Measurements from ENCODE around the gene MRAP. TPM values are rescaled to one million over a fixed set of nuclear protein-coding genes. Genes with fewer than 3 reads are reported as not detected.
A peak's percentile ranks its signal among the peaks of the same experiment; 100 is the strongest.
"Not testable (repeated sequence)": the region's sequence is repeated elsewhere in the genome, so short reads cannot be mapped to it uniquely, and the experiment has no call there.

Gene MRAP
- total RNA-seq, 1 experiment from 2014 or later = not detected

DNA sequence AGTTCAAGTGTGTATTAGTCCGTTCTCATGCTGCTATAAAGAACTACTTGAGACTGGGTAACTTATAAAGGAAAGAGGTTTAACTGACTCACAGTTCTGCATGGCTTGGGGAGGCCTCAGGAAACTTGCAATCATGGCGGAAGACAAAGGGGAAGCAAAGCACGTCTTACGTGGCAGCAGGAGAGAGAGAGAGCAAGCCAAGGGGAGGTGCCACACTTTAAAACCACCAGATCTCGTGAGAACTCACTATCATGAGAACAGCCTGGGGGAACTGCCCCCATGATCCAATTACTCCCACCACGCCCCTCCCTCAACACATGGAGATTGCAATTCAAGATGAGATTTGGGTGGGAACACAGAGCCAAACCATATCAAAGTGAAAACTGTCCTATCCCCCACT is 15.7 kb upstream of the MRAP start:
- in situ Hi-C loops (cut with HindIII; ENCODE audit: low pct_unique_long_range_greater_than_20kb, low sequenced_read_pairs) = no loop called here
- DNase-seq (ENCODE audit: low read depth, low spot score) = no peak

DNA sequence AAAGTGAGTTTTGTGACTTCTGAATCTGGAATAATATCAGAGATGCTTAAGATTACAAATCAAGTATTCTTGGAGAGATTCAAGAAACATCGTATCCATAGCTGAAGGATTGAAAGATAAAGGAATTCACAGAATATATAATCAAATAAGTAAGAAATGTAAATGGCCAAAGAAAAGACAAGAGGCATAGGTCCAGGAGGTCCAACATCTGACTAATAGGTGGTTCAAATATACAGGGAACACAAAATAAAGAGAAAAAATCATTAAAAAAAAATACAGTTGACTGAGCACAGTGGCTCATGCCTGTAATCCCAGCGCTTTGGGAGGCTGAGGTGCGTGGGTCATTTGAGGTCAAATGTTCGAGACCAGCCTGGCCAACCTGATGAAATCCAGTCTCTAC is 13.2 kb upstream of the MRAP start:
- in situ Hi-C loops (cut with HindIII; ENCODE audit: low pct_unique_long_range_greater_than_20kb, low sequenced_read_pairs) = no loop called here

DNA sequence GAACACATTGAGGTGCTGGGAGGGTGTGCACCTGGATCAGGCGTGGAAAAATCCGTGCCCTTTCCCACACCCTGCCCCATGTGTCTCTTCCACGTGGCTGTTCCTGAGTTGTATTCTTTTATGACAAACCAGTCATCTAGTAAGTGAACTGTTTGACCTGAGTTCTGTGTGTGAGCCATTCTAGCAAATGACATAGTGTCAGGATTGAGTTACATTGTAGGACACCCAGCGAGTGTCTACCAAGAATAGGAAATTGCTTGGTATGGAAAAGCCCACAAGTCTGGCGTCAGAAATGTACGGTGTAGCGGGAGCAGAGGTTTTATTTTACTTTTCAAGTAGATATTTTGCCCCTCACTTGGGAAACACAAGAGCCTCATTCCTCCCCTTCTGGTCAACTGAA is 1.2 kb upstream of the MRAP start:
- DNase-seq (ENCODE audit: low read depth, low spot score) = no peak
- in situ Hi-C loops (cut with HindIII; ENCODE audit: low pct_unique_long_range_greater_than_20kb, low sequenced_read_pairs) = no loop called here

More for the DNA sequence above, 13.2 kb upstream of the MRAP start:
- DNase-seq (ENCODE audit: low read depth, low spot score) = no peak

DNA sequence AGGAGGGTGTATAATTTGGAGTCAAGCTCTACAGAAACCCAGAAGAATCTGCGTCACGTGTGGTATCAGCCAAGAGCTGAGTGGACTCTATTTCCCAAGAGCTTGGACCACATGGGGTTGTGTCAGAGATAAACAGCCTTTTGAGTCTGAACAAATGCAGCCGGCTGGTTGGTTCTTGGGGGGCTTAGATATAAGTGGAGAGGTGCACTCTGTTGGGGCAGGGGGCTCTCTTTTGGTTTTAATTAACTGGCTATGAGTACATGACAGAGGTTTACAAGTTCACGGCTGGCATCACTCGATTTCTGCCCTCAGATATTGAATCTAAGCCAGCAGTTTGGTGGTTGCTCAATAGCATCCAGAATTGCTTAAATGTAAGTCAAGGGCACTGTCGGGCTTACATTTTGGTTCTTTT is 501 bp upstream of the MRAP start:
- no peak for DNase-seq (ENCODE audit: low read depth, low spot score)
- in situ Hi-C loops (cut with HindIII; ENCODE audit: low pct_unique_long_range_greater_than_20kb, low sequenced_read_pairs) = no loop called here

DNA sequence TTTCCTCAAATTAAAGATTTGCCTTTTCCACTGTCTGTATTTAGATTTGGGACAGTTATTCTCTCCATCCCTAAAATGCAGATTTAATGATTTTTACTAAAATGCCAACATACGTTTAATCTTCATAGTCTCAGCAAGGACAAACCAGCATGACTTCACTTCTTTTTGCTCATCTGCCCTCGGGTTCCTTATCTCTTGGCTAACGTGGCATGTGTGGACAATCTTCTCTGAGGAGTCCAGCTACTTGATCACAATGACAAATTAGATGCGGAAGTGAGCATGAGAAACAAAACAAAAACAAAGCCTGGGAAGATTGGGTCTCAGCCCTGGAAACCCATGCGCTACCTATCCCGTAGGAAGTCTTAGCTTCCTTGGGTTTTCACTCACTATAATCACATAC is 1.0 kb downstream of the MRAP start:
- in situ Hi-C loops (cut with HindIII; ENCODE audit: low pct_unique_long_range_greater_than_20kb, low sequenced_read_pairs) = no loop called here
- no peak for DNase-seq (ENCODE audit: low read depth, low spot score)

DNA sequence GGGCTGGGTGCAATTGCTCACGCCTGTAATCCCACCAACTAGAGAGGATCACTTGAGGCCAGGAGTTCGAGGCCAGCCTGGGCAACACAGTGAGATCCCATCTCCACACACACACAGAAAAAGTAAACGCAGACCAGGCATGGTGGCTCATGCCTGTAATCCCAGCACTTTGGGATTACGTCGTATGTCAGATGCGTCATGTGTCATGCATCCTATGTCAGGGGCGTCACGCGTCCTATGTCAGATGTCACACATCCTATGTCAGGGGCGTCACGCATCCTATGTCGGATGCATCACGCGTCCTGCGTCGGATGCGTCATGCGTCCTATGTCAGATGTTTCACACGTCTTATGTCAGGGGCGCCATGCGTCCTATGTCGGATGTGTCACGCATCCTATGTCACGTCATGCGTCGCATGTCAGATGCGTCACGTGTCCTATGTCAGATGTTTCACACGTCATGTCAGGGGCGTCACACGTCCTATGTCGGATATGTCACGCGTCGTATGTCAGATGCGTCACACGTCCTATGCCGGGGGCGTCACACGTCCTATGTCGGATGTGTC is 1.5 kb downstream of the MRAP start:
- in situ Hi-C loops (cut with HindIII; ENCODE audit: low pct_unique_long_range_greater_than_20kb, low sequenced_read_pairs) = no loop called here
- no peak for DNase-seq (ENCODE audit: low read depth, low spot score)

DNA sequence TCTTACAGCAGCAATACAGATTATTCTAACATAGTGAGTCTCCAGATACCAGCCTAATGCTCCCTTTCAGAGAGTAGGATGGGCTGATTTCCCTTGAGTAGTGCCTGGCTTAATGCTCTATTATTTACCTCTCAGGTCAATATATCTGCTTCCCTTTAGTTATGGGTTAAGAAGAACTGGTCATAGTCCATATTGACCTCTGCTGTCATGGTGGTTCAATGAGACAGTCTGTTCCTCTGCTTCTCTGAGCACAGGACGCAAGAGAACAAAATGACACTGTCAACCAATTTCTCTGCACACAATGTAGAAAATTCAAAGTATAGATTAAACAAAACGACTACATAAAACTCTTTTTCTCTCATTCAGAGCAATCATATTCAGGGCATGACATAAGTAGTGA is 2.9 kb downstream of the MRAP start:
- no peak for DNase-seq (ENCODE audit: low read depth, low spot score)
- in situ Hi-C loops (cut with HindIII; ENCODE audit: low pct_unique_long_range_greater_than_20kb, low sequenced_read_pairs) = no loop called here

DNA sequence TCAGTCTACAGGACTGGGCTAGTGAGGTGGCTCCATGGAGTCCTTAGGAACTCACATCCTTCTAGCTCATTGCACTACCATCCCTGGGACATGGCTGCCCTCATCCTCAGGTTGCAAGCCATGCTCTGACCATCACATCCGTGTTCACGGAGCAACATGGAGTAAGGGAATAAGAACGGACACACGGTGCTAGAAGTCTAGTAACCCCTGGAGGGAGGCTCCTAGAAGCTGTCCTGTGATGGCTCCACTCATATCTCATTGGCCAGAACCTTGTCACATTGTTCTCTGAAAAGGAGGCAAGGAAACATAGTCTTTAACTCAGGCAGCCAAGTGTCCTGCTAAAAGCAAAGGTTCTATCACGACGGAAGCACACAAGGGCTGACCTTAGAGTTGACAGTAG is 3.9 kb downstream of the MRAP start:
- DNase-seq (ENCODE audit: low read depth, low spot score) = no peak
- in situ Hi-C loops (cut with HindIII; ENCODE audit: low pct_unique_long_range_greater_than_20kb, low sequenced_read_pairs) = no loop called here

DNA sequence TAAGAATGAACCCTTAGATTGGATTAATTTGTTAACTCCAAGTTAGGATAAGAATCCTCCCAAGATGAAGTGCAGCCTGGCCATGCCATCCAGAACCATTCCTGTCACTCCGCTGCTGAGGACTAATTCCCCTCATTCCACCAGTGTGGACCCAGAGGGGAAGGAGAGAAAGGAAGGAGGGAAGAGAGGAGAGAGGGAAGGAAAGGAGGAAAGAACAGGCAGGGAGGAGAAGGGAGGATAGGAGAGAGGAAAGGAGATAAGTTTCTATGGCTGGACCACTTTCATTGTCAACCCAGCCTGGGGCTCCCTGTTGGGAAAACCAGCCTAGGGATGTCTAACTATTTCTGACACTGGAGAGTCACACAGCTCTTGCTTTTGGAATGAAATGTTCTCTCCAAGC is 4.7 kb downstream of the MRAP start:
- in situ Hi-C loops (cut with HindIII; ENCODE audit: low pct_unique_long_range_greater_than_20kb, low sequenced_read_pairs) = no loop called here

DNA sequence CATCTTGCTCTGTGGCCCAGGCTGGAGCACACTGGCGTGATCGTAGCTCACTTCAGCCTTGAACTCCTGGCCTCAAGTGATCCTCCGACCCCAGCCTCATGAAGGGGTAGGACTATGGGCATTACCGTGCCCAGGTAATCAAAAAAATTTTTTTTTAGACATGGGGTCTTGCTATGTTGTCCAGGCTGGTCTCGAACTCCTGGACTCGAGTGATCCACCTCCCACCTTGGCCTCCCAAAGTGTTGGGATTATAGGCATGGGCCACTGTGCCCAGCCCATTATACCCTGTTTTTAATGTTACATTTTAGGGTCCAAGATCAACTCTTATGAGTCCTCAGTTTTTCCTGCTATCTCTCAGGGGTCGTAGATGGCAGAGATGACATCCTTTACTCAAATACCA is 6.3 kb downstream of the MRAP start:
- in situ Hi-C loops (cut with HindIII; ENCODE audit: low pct_unique_long_range_greater_than_20kb, low sequenced_read_pairs) = no loop called here

More for the DNA sequence above, 4.7 kb downstream of the MRAP start:
- DNase-seq (ENCODE audit: low read depth, low spot score) = no peak

DNA sequence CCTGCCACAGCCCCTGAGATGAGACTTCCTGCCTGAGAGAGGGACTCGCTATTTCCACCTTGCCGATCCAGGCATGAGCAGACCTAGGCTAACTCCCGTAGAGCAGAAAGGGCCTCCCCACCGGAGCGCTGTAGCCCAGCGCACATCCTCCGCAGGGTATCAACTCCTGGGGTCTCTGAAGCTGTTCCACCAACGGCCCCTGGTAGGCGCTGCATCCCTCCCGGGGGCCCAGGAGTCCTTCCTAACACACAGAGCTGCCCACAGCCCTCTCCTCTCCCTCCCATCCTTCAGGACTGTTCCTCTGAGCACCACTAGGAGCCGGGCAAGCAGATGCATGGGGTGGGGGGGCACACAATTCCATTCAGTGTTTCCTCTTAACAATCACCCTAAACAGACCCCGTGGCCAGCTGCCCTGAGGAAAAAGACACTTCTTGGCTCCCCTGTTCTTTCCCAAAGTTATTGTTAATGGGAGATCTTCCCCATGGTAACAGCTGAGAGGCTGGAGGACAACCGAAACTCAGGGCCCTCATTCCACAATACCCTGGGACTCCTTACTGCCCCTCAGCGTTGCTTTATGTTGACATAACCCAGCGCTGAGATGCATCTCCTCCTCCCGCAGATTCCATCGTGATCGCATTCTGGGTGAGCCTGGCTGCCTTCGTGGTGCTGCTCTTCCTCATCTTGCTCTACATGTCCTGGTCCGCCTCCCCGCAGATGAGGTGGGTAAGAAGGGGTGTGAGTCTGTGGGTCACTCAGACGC is 7.5 kb downstream of the MRAP start:
- in situ Hi-C loops (cut with HindIII; ENCODE audit: low pct_unique_long_range_greater_than_20kb, low sequenced_read_pairs) = no loop called here
- peak; percentile 90 for DNase-seq (ENCODE audit: low read depth, low spot score)

More for the DNA sequence above, 6.3 kb downstream of the MRAP start:
- DNase-seq (ENCODE audit: low read depth, low spot score) = no peak

DNA sequence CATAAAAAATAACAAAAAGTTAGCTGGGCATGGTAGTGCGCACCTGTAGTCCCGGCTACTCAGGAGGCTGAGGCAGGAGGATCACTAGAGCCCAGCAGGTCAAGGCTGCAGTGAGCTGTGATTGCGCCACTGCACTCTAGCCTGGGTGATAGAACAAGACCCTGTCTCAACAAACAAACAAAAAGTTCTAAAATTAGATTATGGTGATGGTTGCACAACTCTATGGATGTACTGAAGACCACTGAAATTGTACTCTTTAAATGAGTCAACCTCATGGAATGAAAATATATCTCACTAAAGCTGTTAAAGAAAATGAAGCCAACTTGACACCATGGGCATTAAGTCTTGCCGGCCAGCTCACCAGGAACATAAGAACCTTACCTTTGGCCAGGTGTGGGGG is 9.1 kb downstream of the MRAP start:
- DNase-seq (ENCODE audit: low read depth, low spot score) = no peak
- in situ Hi-C loops (cut with HindIII; ENCODE audit: low pct_unique_long_range_greater_than_20kb, low sequenced_read_pairs) = no loop called here

DNA sequence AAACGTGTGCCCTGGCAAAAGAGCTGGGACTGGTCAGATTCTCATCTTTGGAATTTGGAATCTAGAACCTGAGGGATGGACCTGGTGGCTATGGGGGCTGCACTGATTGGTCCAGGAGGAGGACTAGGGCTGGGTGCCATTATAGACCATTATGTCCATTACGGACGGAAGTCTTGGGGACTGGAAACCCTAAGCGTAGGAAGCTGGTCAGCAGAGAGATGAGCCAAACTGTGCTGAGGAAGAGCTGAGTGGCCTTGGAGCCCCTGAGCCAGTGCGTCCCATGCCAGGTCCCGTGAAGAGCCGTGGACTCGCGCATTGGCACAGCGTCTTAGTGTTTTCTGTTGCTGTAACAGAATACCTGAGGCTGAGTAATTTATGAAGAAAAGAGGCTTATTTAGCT is 10.0 kb downstream of the MRAP start:
- DNase-seq (ENCODE audit: low read depth, low spot score) = no peak
- in situ Hi-C loops (cut with HindIII; ENCODE audit: low pct_unique_long_range_greater_than_20kb, low sequenced_read_pairs) = no loop called here

DNA sequence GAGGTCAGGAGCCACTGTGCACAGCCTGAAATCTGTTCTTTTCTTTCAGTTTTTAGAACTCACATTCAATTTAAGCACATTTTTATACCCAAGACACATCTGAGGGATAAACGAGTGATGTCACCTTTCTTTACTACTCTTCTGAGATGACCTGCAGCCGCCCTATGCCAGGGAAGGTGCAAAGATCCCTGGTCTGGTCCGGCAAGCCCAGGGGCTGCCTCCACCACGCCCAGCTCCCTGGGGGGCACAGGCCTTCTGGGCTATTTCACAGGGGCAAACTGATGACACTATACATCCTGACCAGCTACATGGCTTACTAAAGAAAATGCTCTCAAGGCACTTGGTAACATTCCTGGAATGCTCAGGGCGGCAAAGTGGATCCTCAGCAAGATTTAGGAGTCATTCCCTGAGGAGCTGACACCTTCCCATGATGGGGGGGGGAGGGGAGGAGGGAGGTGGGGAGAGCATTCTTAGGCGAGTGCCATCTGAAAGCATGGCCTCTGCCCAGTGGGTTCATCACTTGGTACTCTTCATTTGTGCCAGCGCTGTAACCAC is 11.3 kb downstream of the MRAP start:
- in situ Hi-C loops (cut with HindIII; ENCODE audit: low pct_unique_long_range_greater_than_20kb, low sequenced_read_pairs) = no loop called here

DNA sequence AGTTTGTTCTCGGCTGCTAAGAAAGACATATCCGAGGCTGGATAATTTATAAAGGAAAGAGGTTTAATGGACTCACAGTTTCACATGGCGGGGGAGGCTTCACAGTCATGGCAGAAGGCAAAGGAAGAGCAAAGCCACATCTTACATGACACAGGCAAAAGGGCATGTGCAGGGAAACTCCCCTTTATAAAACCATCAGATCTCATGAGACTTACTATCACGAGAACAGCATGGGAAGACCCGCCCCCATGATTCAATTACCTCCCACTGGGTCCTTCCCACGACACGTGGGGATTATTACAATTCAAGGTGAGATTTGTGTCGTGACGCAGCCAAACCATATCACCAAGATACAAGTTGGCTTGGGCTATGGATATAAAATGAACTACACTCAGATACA is 12.3 kb downstream of the MRAP start:
- in situ Hi-C loops (cut with HindIII; ENCODE audit: low pct_unique_long_range_greater_than_20kb, low sequenced_read_pairs); DNase-seq (ENCODE audit: low read depth, low spot score): not testable (repeated sequence)

More for the DNA sequence above, 11.3 kb downstream of the MRAP start:
- DNase-seq (ENCODE audit: low read depth, low spot score) = no peak

DNA sequence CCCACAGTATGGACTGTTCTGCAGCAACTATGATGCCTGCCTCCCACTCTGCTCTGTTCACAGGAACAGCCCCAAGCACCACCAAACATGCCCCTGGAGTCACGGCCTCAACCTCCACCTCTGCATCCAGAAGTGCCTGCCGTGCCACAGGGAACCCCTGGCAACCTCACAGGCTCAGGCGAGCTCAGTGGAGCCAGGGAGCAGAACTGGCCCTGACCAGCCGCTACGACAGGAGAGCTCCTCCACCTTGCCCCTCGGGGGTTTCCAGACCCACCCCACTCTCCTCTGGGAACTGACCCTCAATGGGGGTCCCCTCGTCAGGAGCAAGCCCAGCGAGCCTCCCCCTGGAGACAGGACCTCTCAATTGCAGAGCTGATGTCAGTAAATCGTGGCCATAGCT is 13.0 kb downstream of the MRAP start:
- in situ Hi-C loops (cut with HindIII; ENCODE audit: low pct_unique_long_range_greater_than_20kb, low sequenced_read_pairs) = no loop called here
- DNase-seq (ENCODE audit: low read depth, low spot score) = no peak

DNA sequence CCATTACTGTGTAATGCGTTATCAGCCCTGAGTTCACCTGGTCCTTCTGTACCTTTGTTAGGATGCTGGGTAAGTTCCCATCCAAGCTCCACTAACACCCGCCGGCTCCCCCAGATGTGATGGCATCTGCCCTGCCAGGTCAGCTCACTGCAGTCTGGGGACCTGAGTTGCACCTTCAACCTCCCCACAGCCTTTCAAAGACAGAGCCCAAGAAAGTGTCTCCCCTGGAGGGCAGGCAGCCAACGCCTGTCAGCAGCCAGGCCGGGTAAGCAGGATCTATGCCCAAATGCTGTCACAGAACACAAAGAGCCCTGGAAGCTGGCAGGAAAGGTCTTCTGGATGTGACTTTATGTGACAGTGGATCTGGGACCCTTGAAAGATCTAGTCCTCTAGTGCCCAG is 13.7 kb downstream of the MRAP start:
- in situ Hi-C loops (cut with HindIII; ENCODE audit: low pct_unique_long_range_greater_than_20kb, low sequenced_read_pairs) = no loop called here
- no peak for DNase-seq (ENCODE audit: low read depth, low spot score)

DNA sequence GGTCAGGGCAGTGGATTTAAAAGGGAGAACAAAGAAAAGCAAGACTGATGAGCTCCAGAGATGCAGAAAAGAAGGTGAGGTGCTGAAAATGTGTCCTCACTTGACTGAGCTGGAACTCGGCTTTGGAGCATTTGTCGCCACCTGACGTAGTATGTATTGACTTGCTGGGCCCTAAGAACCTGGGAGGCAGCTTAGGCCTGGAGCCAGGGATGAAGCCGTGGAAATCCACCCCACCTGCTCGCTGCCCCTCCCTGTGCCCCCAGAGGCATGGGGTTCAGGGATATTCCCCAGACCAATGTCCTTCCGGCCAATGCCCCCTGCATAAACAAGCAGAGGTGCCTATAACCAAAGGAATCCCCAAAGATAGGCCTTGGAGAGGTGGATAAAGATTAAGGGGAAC is 14.3 kb downstream of the MRAP start:
- in situ Hi-C loops (cut with HindIII; ENCODE audit: low pct_unique_long_range_greater_than_20kb, low sequenced_read_pairs) = no loop called here
- no peak for DNase-seq (ENCODE audit: low read depth, low spot score)

DNA sequence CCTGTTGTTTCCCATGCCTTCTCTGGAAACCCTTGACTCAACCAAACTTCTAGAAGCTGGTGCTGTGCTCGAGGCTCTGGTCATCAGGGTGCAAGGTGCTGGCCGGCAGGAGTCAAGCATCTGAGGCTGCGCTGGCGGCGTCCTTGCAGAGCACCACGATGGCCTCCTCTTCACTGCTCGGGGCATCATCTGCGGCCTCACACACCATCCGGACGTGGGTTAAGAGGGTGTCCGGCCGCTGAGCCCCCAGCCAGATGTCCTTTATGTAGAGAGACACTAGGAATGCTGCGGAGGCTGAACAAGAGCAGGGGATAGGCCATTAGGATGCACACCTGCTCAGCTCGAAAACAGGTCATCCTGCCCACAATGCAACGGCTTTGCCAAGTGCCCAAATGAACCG is 16.2 kb downstream of the MRAP start:
- in situ Hi-C loops (cut with HindIII; ENCODE audit: low pct_unique_long_range_greater_than_20kb, low sequenced_read_pairs) = no loop called here
- no peak for DNase-seq (ENCODE audit: low read depth, low spot score)
